Retina (tissue), 1 donor: ENCODE data around the gene AHCYL2.
"Not testable (repeated sequence)": the region's sequence is repeated elsewhere in the genome, so short reads cannot be mapped to it uniquely, and the experiment has no call there.

Experiments
- DNase-seq: peaks from one replicate; pipeline ENCODE4 v3.0.0-alpha.2; 2016

AHCYL2 gene

GRCh38 chr7:129209067-129209926, 15.5 kb upstream of the AHCYL2 start:
- DNase-seq, result no peak

GRCh38 chr7:129210256-129210988, 14.4 kb upstream of the AHCYL2 start:
- DNase-seq, result peak; percentile 75

GRCh38 chr7:129210989-129211312, 13.9 kb upstream of the AHCYL2 start:
- DNase-seq, result no peak

- no peak for DNase-seq
Measured at GRCh38 chr7:129212126-129212525, 12.7 kb upstream of the AHCYL2 start.

GRCh38 chr7:129212596-129212995, 12.2 kb upstream of the AHCYL2 start:
- no peak for DNase-seq

GRCh38 chr7:129213828-129214227, 11.0 kb upstream of the AHCYL2 start:
- peak; percentile 63 for DNase-seq

- DNase-seq, result not testable (repeated sequence)
Measured at GRCh38 chr7:129215691-129216090, 9.1 kb upstream of the AHCYL2 start.

GRCh38 chr7:129216101-129216715, 8.6 kb upstream of the AHCYL2 start:
- DNase-seq, result not testable (repeated sequence)

GRCh38 chr7:129216821-129217416, 7.9 kb upstream of the AHCYL2 start:
- DNase-seq, result not testable (repeated sequence)

- peak; percentile 88 for DNase-seq
Measured at GRCh38 chr7:129218514-129219062, 6.2 kb upstream of the AHCYL2 start.

- DNase-seq, result not testable (repeated sequence)
Measured at GRCh38 chr7:129219166-129219565, 5.7 kb upstream of the AHCYL2 start.

- no peak for DNase-seq
Measured at GRCh38 chr7:129222064-129222463, 2.8 kb upstream of the AHCYL2 start.

GRCh38 chr7:129225206-129225930, 538 bp downstream of the AHCYL2 start:
- DNase-seq, result peak; percentile 86

GRCh38 chr7:129225931-129226572, 1.2 kb downstream of the AHCYL2 start:
- DNase-seq, result no peak

GRCh38 chr7:129227646-129228578, 3.1 kb downstream of the AHCYL2 start:
- no peak for DNase-seq

- DNase-seq, result no peak
Measured at GRCh38 chr7:129228633-129229032, 3.8 kb downstream of the AHCYL2 start.

- DNase-seq, result no peak
Measured at GRCh38 chr7:129231666-129232065, 6.8 kb downstream of the AHCYL2 start.

GRCh38 chr7:129238546-129238945, 13.7 kb downstream of the AHCYL2 start:
- DNase-seq, result no peak

GRCh38 chr7:129240119-129240820, 15.4 kb downstream of the AHCYL2 start:
- no peak for DNase-seq

- DNase-seq, result no peak
Measured at GRCh38 chr7:129244220-129244619, 19.4 kb downstream of the AHCYL2 start.
